Gastroesophageal sphincter (tissue), 2 donors: ENCODE data around the gene ZNF526.

ENCODE experiments used
- EP300 ChIP-seq: sonication (generic); formaldehyde crosslinking; IDR thresholded peaks from one replicate; pipeline ENCODE4 v1.6.1; 2017; ENCODE audit warnings: antibody characterized with exemption, mild to moderate bottlenecking
- POLR2A ChIP-seq, 2 donors: fragments of 450-650 bp; IDR thresholded peaks; one replicate each; pipeline ENCODE4 v1.6.1; 2017; ENCODE audit warnings: antibody characterized with exemption in 2 of 2, mild to moderate bottlenecking in 2 of 2, moderate library complexity in 1 of 2

DNA sequence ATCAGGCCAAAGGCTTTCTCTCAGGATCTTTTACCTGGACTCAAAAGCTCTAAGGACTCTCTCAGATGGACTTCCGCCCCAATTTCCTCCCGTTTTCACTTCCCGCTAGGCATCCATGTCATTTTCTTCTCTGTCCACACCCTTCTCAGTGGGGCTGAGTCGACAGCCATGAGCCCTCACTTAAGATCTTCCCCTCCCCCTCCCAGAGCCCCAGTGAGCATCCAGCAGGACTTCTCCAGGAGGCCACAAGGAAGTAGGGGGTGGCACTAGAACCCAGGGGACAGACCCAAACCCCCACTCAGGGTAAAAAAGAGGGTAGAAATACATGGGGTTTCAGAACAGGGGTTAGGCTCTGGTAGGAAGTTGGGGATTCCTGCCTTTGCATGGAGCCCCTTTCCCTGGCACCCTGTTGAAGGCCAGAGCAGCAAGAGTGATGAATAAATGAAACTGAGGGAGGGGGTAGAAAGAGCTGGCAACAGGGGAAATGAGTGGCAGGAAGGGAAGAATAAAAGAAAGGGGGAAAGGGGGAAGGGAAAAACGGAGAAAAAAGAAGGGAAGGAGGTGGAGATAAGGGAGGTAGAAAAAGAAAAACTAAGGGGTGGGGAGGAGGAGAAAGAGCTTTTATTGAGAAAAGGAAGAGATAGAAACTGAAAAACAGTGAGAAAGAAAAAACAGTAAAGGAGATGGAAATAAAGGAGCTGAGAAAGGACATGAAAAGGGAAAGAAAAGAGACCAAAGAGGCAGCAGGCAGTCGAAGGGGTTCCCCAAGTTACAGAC, 45.0 kb upstream of the ZNF526 start:
- TF ChIP-seq POLR2A (IDR thresholded peaks at IDR 0.05) (no peak), EP300 (no peak)
